ENCODE measurements around the gene ZNF346. TPM values are rescaled to one million over a fixed set of nuclear protein-coding genes. Genes with fewer than 3 reads are reported as not detected.
A peak's percentile ranks its signal among the peaks of the same experiment; 100 is the strongest.
"Not testable (repeated sequence)": the region's sequence is repeated elsewhere in the genome, so short reads cannot be mapped to it uniquely, and the experiment has no call there.

ZNF346 gene, protein sequence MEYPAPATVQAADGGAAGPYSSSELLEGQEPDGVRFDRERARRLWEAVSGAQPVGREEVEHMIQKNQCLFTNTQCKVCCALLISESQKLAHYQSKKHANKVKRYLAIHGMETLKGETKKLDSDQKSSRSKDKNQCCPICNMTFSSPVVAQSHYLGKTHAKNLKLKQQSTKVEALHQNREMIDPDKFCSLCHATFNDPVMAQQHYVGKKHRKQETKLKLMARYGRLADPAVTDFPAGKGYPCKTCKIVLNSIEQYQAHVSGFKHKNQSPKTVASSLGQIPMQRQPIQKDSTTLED
- 24.8 and 28.1 TPM in 2 replicates for total RNA-seq

DNA sequence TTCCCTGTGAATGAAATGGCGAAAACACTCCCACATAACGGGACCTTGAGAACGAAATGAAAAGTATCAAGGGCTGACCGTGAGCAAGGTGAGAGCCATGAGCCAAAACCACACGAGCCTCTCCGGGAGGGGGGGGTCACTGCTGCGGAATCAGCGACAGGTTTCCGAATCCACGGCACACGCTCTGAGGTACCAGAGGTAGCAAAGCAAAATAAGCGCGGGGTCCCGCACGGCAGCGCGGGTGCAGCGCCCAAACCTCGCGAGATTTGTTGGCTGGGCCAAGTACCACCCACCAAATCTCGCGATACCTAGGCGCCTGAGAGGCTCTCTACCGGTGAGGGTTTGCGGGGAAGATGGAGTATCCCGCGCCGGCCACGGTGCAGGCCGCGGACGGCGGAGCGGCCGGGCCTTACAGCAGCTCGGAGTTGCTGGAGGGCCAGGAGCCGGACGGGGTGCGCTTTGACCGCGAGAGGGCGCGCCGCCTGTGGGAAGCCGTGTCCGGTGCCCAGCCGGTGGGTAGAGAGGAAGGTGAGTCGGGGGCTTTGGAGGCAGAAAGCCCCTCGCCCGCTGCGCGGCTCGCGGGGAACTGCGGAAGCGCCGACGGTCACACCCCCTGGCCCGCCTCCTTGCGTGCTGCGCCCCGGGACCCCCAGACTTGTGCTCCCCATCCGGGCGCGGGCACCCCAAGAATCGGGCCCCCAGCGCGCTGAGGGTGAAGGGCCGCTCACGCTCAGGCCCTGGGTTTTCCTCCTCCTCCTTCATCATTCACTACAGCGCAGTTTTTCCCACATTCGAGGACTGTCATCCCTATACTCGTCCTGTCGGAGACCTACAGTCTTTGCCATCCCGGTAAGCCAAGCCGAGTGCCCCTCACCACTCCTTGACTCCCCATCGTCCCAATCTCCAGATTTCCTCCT lies at the start of gene ZNF346:
ZNF346 (plus strand) TSS at position 311 of the 917 bp plus-strand sequence; CDS start at position 354, 43 bp downstream.
- DNase-seq, result peak; percentile 95

DNA sequence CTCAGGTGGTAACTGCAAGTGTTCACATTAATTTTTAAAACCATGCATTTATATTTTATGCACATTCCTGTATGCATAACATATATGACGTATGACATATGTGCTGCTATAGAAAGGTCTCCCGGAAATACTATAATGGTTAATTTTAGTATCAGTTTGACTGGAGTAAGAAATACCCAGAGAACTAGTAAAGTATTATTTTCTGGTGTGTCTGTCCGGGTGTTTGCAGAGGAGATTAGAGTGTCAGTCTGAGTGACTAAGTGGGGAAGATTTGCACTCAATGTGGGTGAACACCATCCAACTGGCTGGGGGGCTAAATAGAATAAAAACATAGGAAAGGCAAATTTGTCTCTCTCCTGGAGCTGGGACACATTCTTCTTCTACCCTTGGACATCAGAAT lies 42.8 kb upstream of the ZNF346 start:
- DNase-seq, result no peak

DNA sequence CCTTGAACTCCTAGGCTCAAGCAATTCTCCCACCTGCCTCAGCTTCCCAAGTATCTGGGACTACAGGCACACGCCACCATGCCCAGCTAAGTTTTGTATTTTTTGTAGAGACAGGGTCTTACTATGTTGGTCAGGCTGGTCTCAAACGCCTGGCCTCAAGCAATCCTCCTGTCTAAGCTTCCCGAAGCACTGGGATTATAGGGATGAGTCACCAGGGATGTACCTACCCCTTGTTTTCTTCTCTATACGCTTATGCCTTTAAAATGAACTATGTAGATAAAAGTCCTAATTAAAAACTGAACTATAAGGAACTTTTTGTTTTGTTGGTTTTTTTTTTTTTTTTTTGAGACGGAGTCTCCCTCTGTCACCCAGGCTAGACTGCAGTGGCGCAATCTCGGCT lies 41.7 kb upstream of the ZNF346 start:
- DNase-seq, result no peak

DNA sequence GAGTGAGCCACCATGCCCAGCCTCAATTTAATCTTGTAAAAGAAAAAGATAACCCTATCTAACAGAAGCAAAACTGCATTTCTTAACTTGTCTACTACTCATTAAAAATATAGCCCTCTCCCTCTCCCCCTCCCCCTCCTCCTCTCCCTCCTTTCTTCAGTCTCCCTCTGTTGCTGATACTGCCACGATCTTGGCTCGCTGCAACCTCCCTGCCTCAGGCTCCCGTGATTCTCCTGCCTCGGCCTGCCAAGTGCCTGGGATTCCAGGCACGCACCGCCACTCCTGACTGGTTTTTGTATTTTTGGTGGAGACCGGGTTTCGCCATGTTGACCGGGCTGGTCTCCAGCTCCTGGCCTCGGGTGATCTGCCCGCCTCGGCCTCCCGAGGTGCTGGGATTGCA lies 39.4 kb upstream of the ZNF346 start:
- not testable (repeated sequence) for DNase-seq

DNA sequence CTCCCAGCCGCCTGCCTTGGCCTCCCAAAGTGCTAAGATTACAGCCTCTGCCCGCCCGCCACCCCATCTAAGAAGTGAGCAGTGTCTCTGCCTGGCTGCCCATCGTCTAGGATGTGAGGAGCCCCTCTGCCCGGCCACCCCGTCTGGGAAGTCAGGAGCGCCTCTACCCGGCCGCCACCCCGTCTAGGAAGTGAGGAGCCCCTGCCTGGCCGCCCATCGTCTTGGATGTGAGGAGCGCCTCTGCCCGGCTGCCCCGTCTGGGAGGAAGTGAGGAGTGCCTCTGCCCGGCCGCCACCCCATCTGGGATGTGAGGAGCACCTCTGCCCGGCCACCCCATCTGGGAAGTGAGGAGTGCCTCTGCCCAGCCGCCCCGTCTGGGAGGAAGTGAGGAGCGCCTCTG lies 38.9 kb upstream of the ZNF346 start:
- DNase-seq, result not testable (repeated sequence)

DNA sequence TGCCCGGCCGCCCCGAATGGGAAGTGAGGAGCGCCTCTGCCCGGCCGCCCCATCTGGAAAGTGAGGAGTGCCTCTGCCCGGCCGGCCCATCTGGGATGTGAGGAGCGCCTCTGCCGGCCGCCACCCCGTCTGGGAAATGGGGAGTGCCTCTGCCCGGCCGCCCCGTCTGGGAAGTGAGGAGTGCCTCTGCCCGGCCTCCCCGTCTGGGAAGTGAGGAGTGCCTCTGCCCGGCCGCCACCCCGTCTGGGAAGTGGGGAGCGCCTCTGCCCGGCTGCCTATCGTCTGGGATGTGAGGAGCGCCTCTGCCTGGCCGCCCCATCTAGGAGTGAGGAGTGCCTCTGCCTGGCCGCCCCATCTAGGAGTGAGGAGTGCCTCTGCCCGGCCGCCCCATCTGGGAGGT lies 38.3 kb upstream of the ZNF346 start:
- DNase-seq, result not testable (repeated sequence)

DNA sequence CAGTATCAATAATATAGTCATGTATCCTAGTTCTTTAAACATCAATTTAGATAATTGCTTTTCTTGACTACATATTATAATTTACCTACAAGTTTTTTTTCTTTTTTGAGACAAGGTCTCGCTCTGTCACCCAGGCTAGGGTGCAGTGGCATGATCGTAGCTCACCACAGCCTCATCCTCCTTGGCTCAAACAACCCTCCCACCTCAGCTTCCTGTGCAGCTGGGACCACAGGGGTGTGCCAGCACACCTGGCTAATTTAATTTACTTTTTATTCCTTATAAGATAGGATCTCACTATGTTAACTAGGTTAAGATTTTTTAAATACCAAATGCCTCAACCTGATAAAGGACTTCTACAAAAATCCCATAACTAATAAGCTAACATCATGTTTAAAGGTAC lies 37.0 kb upstream of the ZNF346 start:
- no peak for DNase-seq

DNA sequence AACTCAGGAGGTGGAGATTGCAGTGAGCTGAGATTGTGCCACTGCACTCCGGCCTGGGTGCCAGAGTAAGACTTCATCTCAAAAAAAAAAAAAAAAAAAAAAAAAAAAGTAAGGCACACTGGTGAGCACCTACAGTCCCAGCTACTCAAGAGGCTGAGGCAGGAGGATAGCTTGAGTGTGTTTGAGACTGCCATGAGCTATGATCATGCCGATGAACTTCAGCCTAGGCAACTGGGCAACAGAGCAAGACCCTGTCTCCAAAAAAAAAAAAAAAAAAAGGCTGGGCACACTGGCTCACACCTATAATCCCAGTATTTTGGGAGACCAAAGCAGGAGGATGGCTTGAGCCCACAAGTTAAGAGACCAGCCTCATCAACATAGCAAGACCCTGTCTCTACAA lies 36.2 kb upstream of the ZNF346 start:
- DNase-seq, result no peak

DNA sequence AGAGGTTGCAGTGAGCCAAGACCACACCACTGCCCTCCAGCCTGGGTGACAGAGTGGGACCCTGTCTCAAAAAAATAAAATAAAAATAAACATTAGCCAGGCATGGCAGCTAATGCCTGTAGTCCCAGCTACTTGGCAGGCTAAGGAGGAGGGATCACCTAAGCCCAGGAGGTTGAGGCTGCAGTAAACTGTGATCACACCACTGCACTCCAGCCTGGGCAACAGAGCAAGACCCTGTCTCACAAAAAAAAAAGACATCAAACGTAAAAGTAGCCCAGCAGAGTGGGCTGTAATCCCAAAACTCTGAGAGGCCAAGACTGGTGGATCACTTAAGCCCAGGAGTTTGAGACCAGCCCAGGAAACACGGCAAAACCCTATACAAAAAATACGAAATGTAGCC lies 34.9 kb upstream of the ZNF346 start:
- no peak for DNase-seq

DNA sequence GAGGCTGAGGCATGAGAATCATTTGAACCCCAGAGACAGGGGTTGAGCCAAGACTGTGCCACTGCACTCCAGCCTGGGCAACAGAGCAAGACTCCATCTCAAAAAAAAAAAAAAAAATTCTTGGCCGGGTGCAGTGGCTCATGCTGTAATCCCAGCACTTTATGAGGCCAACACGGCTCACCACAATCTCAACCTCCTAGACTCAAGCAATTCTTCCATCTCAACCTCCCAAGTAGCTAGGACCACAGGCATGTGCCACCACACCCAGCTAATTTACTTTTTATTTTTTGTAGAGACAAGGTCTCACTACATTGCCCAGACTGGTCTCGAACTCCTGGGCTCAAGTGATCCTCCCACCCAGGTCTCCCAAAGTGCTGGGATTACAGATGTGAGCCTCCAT lies 29.4 kb upstream of the ZNF346 start:
- DNase-seq, result not testable (repeated sequence)

DNA sequence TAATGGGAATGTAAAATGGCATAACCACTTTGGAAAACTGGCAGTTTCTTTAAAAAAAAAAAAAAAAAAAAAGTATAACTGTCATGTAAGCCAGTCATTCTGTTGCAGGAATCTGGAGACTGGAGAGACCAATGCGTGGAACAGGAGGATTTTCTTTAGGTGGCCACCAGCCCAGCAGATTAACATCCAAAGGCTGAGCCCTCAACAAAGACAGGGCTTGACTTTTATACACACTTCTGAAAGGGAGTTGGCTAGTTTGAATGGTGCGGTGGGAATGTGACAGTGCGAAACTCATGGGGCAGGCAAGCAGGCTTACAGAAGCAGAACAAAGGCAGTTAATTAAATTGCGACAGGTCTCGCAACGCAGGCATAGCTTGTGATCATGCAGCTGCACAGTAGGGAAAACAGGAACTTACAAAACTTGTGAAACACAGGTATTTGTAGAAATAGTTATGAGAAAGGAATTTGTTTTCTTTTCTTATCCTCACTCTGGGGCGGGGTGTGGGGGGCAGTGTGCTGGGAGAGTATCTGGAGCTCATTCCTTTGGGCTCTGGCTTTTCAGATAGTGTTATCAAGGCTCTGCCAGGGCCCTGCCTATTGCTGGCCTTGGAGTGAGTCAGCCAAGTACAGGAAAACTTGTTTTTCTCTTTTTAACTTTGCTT lies 27.9 kb upstream of the ZNF346 start:
- DNase-seq, result peak; percentile 95

DNA sequence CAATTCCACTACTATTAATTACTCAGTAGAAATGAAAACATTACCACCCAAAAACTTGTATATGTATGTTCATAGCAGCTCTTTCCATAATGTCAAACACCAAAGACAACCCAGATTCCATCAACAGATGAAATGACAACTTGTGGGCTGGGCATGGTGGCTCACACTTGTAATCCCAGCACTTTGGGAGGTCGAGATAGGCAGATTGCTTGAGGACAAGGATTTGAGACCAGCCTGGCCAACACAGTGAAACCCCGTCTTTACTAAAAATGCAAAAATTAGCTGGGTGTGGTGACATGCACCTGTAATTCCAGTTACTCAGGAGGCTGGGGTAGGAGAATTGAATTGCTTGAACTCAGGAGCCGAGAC lies 27.4 kb upstream of the ZNF346 start:
- DNase-seq, result no peak

DNA sequence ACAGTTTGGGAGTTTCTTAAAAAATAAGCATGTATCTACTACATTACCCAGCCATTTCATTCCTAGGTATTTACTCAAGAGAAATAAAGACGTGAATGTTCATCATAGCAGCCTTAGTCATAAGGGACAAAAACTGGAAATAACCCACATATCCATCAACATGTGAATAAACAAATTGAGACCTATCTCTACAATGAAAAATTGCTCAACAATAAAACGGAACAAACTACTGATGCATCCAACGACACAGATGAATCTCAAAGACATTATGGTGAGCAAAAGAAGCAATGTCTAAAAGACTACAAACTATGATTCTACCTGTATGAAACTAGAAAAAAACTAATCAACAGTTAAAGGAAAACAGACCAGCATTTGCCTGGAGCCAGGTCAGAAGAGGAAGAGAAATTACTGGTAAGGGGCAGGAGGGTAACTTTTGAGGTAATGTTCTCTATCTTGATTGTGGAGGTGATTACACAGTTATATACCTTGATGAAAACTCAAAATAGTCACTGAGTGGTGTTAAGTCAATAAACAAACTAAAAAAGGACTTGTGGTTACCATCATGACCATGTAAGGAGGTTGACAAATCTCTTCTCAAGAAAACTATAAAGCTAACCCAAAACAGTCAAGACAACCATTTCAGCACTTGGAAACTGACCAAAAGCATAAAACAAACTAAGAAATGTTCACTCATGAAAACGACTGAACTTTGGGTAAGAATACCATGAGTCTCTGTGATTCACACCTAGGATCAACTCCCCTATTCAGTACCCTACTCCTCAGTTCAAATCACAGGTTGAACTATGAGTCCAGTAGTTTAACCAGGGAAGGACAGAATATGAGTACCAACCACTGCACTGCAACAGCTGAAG lies 26.4 kb upstream of the ZNF346 start:
- DNase-seq, result peak; percentile 70

DNA sequence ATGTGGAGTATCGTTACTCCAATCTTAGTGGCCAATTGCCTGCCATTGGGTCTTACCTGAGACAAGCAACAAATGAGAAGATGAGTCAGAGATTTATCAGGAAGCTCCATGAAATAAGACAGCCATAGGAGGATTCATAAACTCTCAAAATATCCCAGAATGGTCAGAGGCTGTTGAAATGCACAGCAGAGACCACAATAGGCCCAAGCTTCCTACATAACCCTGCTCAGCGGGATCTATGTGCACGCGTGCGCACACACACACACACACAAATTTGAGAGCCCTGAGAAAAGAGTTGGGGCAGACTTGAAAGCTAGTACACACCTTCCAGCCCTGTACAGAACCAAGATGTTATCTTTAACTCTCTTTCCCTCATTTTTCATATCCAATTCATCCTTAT lies 25.7 kb upstream of the ZNF346 start:
- no peak for DNase-seq

DNA sequence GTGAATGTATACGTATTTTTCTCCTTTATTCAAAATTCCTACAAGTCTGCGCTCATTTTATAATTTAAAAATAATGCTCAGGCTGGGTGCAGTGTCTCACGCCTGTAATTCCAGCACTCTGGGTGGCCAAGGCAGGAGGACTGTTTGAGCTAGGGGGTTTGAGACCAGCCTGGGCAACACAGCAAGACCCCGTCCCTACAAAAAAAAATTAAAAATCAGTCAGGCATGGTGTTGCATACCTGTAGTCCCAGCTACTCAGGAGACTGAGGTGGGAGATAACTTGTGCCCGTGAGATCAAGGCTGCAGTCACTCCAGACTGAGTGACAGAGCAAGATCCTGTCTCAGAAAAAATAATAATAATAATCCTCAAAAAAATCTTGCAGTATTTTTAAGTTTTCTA lies 23.7 kb upstream of the ZNF346 start:
- DNase-seq, result no peak

DNA sequence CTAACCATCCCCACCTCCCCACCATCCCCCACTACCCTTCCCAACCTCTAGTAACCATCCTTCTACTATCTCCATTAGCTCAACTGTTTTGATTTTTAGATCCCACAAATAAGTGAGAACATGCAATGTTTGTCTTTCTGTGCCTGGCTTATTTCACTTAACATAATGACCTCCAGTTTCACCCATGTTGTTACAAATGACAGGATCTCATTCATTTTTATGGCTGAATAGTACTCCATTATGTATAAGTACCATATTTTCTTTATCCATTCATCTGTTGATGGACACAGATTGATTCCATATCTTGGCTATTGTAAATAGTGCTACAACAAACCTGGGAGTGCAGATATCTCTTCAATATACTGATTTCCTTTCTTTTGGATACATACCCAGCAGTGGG lies 23.0 kb upstream of the ZNF346 start:
- DNase-seq, result not testable (repeated sequence)

DNA sequence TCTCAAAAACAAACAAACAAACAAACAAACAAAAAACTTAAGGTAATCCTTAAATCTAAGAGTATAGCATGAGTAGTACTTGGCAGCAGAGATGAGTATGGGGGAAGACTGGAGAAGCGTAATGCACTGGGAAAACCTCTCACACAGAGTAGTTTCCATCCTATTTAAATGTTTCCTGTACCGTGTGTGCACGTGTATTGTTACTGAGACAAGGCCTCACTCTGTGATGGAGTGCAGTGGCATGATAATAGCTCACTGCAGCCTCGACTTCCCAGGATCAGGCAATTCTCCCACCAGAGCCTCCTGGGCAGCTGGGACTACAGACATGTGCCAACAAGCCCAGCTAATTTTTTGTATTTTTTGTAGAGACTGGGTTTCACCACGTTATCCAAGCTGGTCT lies 18.8 kb upstream of the ZNF346 start:
- peak; percentile 53 for DNase-seq

DNA sequence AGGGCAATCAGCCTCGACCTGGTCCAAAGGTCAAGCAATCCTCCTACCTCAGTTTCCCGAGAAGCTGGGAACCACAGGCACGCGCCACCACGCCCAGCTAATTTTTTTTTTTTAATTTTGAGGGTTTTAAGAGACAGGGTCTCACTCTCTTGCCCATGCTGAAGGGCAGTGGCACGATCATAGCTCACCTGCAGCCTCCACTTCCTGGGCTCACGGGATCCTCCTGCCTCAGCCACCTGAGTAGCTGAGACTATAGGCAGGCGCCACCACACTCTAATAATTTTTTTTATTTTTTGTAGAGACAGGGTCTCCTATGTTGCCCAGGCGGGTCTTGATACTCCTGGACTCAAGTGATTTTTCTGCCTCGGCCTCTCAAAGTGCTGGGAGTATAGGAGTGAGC lies 17.5 kb upstream of the ZNF346 start:
- DNase-seq, result no peak

DNA sequence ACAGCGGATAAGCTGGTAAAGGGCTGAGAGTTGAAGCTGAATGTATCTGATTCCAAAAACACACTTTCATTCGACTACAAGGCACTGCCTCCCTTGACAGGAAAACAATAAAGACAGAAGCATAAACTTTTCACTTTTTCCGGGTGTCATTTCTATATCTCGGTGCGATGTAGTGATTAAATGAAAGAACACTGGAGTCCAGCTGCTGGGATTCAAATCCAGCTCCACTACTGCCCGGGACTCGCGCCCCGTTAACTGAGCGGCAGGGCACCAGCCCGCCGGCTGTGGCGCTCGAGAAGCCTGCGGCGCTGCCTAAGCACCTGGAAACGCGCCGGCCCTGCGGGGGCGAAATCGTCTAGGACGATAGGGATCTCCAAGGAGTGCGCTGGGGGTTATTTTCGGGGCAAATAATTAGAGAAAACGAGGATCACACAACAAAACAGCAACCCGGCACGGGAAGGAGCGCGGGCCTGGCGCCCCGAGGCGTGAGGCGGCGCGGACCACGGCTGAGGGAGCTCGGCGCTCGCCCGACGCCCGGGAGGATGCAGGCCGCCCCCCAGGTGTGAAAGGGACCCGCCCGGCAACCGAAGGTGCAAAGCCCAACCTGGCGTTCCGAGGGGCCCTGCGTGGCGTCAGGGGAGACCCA lies 16.8 kb upstream of the ZNF346 start:
- peak; percentile 87 for DNase-seq

DNA sequence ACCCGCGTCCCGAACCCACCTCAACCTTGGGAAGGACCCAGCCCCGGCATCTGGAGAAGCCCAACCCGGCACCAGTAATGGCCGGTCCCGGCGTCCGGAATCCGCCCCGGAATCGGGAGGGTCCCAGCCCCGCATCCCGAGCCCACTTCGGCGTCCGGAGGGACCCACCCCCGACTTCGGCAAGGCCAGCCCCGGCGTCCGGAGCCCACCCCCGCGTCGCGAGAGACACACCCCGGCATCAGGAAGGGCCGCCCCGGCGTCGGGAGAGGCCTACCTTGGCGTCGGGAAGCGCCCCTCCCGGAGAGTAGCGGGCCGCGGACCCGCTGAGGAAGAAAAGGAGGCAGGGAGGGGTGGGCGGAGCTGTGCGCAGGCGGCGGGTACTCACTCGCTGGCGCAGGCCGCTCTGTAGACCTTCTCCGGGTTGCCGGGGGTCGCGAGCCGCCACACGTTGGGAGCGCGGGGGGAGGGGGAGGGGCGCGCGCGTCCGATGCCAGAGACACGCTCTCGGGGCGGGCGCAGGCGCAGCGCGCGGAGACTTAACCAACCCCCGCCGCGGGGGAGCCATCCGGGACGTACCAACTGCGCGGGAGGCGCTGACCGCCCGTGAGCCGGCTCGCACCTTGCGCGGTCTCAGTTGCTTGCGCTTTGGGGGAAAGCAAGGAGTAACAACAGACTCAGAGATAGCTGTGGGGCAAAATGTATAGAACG lies 16.1 kb upstream of the ZNF346 start, which contains the start of gene UIMC1:
UIMC1 (minus strand) TSS at position 515 of the 708 bp plus-strand sequence. CDS start 24,164 bp downstream, outside the sequence.
- DNase-seq, result peak; percentile 97

DNA sequence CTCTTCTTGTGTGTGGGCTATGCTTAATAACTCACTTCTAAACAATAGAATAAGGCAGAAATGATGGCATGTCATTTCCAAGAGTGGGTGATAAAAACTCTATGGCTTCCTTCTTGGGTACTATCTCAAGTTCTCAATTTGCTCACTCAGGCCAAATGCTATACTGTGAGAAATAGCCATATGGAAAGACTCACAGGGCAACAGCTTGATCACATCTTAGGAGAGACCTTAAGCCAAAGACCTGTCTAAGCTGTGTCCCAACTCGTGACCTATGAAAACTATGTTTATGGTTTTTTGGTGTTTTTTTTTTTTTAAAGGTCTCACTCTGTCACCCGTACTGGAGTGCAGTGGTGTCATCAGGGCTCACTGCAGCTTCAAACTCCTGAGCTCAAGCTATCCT lies 13.8 kb upstream of the ZNF346 start:
- DNase-seq, result no peak
